GM12878 (cell line): ENCODE results near the gene CD96. TPM values are rescaled to one million over a fixed set of nuclear protein-coding genes. Genes with fewer than 3 reads are reported as not detected.

ENCODE experiments used
- ATAC-seq: fragments of 200-7000 bp; cut with Tn5 transposase; 3 replicates; pipeline ENCODE4 v1.9.1; 2020; ENCODE audit warnings: mild to moderate bottlenecking, moderate library complexity
- BruUV-seq: library from RNA; stranded (reverse); fragments of 400-500 nt; replicated peaks from 2 replicates; lab custom pipeline; 2021; lab: Mats Ljungman, UMichigan
- CTCF ChIA-PET: fragments of 300-600 bp; sonication (Branson Sonifier 250); formaldehyde crosslinking; extraction: SDS; loops from one replicate; lab custom pipeline; 2021; ENCODE audit warnings: inconsistent platforms; lab: Yijun Ruan, JAX
- POLR2A ChIA-PET: fragments of 350-600 bp; formaldehyde crosslinking; extraction: SDS; loops from one replicate; lab custom pipeline; 2021; ENCODE audit warnings: inconsistent platforms; lab: Charles Lee
- RAD21 ChIA-PET: fragments of 300-600 bp; sonication (Branson Sonifier 250); formaldehyde crosslinking; loops from one replicate; lab custom pipeline; 2023; ENCODE audit warnings: antibody characterized with exemption; ENCODE audit not compliant: unreplicated experiment; lab: Charles Lee
- SMC1A ChIA-PET: fragments of 300-600 bp; sonication (Branson Sonifier 250); formaldehyde crosslinking; loops from one replicate; lab custom pipeline; 2023; ENCODE audit not compliant: unreplicated experiment, uncharacterized antibody; lab: Charles Lee
- DNase-seq: peaks from one replicate; pipeline ENCODE4 v3.0.0-alpha.2; 2011; ENCODE audit warnings: low read depth, low spot score
- FAIRE-seq: peaks from 3 replicates; lab custom pipeline; 2011; peaks lifted over from hg19 to GRCh38; lab: Jason Lieb, UNC
- H2AFZ ChIP-seq: 2 replicates; pipeline ENCODE4 v1.6.0; 2011; ENCODE audit warnings: low read depth, low read length, control low read depth; ENCODE audit not compliant: control insufficient read depth
- H3K27ac ChIP-seq: 2 replicates; pipeline ENCODE4 v1.5.1; 2011; ENCODE audit warnings: control low read depth; ENCODE audit not compliant: control insufficient read depth, insufficient read depth
- H3K27me3 ChIP-seq, 2 experiments: replicated peaks in 1 of 2; 2 replicates each; pipeline versions ENCODE4 v1.6.0 to v1.6.1; 2011; ENCODE audit warnings: low read length in 1 of 2; ENCODE audit not compliant: control insufficient read depth in 2 of 2, insufficient read depth in 2 of 2
- H3K36me3 ChIP-seq, 2 experiments: 2 replicates each; pipeline ENCODE4 v1.5.1; 2011; ENCODE audit warnings: low read length in 1 of 2; ENCODE audit not compliant: control insufficient read depth in 2 of 2, insufficient read depth in 2 of 2
- H3K4me1 ChIP-seq: 2 replicates; pipeline ENCODE4 v1.6.1; 2011; ENCODE audit warnings: mild to moderate bottlenecking, low read length, moderate library complexity, mixed read lengths; ENCODE audit not compliant: control insufficient read depth, insufficient read depth
- H3K4me2 ChIP-seq: 2 replicates; pipeline ENCODE4 v1.6.0; 2011; ENCODE audit warnings: control low read depth; ENCODE audit not compliant: control insufficient read depth, insufficient read depth
- H3K4me3 ChIP-seq: fragments of 200-600 bp; sonication (generic); 2 replicates; pipeline ENCODE4 v1.5.1; 2016
- H3K79me2 ChIP-seq: 2 replicates; pipeline ENCODE4 v1.6.0; 2011; ENCODE audit warnings: low read length; ENCODE audit not compliant: control insufficient read depth, insufficient read depth
- H3K9ac ChIP-seq: 2 replicates; pipeline ENCODE4 v1.8.0; 2011; ENCODE audit warnings: low read length, control low read depth, mixed read lengths; ENCODE audit not compliant: control insufficient read depth, insufficient read depth
- H3K9me3 ChIP-seq: replicated peaks from 3 replicates; pipeline ENCODE4 v1.5.1; 2011; ENCODE audit warnings: mild to moderate bottlenecking, low read length; ENCODE audit not compliant: control insufficient read depth, insufficient read depth
- H4K20me1 ChIP-seq: 2 replicates; pipeline ENCODE4 v1.6.0; 2011; ENCODE audit not compliant: control insufficient read depth, insufficient read depth
- ATF7 ChIP-seq: fragments of 450-650 bp; IDR thresholded peaks from 2 replicates; pipeline ENCODE4 v1.6.1; 2016; ENCODE audit warnings: low read depth, mild to moderate bottlenecking
- CREB1 ChIP-seq: IDR thresholded peaks from 2 replicates; pipeline ENCODE4 v1.6.1; 2012; ENCODE audit warnings: low read depth, mild to moderate bottlenecking, inconsistent platforms
- CREM ChIP-seq: IDR thresholded peaks from 2 replicates; pipeline ENCODE4 v1.6.1; 2014; ENCODE audit warnings: antibody characterized with exemption, low read depth
- DPF2 ChIP-seq: fragments of 450-650 bp; IDR thresholded peaks from 2 replicates; pipeline ENCODE4 v1.6.1; 2017; ENCODE audit warnings: mild to moderate bottlenecking
- ETV6 ChIP-seq, 2 experiments: fragments of 450-650 bp in 1 of 2; IDR thresholded peaks in 1 of 2; conservative IDR thresholded peaks in 1 of 2; 2 replicates each; pipeline ENCODE4 v1.6.1; 2014; ENCODE audit warnings: antibody characterized with exemption in 1 of 2, borderline replicate concordance in 1 of 2, low read depth in 1 of 2, mild to moderate bottlenecking in 1 of 2, moderate library complexity in 1 of 2
- IKZF1 ChIP-seq: fragments of 450-650 bp; conservative IDR thresholded peaks from 2 replicates; pipeline ENCODE4 v1.6.1; 2017; ENCODE audit warnings: antibody characterized with exemption, mild to moderate bottlenecking
- MYB ChIP-seq: fragments of 150-350 bp; IDR thresholded peaks from 2 replicates; pipeline ENCODE4 v1.6.1; 2014; ENCODE audit warnings: mild to moderate bottlenecking, low read depth, low read length, borderline replicate concordance
- NR2F1 ChIP-seq: fragments of 450-650 bp; conservative IDR thresholded peaks from 2 replicates; pipeline ENCODE4 v1.6.1; 2017; ENCODE audit warnings: mild to moderate bottlenecking
- POU2F2 ChIP-seq: IDR thresholded peaks from 3 replicates; pipeline ENCODE4 v1.6.1; 2011; ENCODE audit warnings: low read depth, mild to moderate bottlenecking, low read length, borderline replicate concordance
- SPI1 ChIP-seq: IDR thresholded peaks from 2 replicates; pipeline ENCODE4 v1.6.1; 2011; ENCODE audit warnings: low read depth, mild to moderate bottlenecking, low read length, moderate library complexity, borderline replicate concordance; ENCODE audit not compliant: insufficient read depth
- TAF1 ChIP-seq: IDR thresholded peaks from 2 replicates; pipeline ENCODE4 v1.6.1; 2011; ENCODE audit warnings: mild to moderate bottlenecking, low read depth, low read length, borderline replicate concordance
- TARDBP ChIP-seq: IDR thresholded peaks from 2 replicates; pipeline ENCODE4 v1.6.1; 2016; ENCODE audit warnings: borderline replicate concordance
- TCF7 ChIP-seq: IDR thresholded peaks from 2 replicates; pipeline ENCODE4 v1.6.1; 2014; ENCODE audit warnings: antibody characterized with exemption, borderline replicate concordance
- ZNF24 ChIP-seq: fragments of 450-650 bp; IDR thresholded peaks from 2 replicates; pipeline ENCODE4 v1.6.1; 2017; ENCODE audit warnings: antibody characterized with exemption, mild to moderate bottlenecking
- ZNF384 ChIP-seq: IDR thresholded peaks from 2 replicates; pipeline ENCODE4 v1.6.1; 2012; ENCODE audit warnings: low read depth, mild to moderate bottlenecking, low read length, improper control_type of control experiment, borderline replicate concordance
- whole genome bisulfite sequencing: methylation state at CpG from one replicate; pipeline ENCODE4 v1.1.6; 2016; ENCODE audit warnings: low lambda C conversion rate; ENCODE audit not compliant: insufficient replicate concordance, insufficient coverage; ENCODE audit errors: missing lambda C conversion rate; 5-methylcytosine and 5-hydroxymethylcytosine counted together
- in situ Hi-C: fragments of 300-500 bp; cut with MboI; formaldehyde crosslinking; loops from 9 replicates; pipeline ENCODE4 v1.14.3; 2018; ENCODE audit warnings: mixed read lengths
- intact Hi-C: fragments of 100-400 bp; cut with micrococcal nuclease; formaldehyde crosslinking; loops from one replicate; pipeline ENCODE4 v1.14.2; 2022; ENCODE audit not compliant: unreplicated experiment
- polyA plus RNA-seq, 11 experiments: library from polyadenylated mRNA; depleted of rRNA in 4 of 11; unstranded in 6 of 11; stranded (reverse) in 5 of 11; fragments of >200 nt; fragmentation: Nextera tagmentation in 4 of 11; fragmentation: Illumina TruSeq in 1 of 11; extraction: Ambion mirVana in 4 of 11; extraction: Trizol in 1 of 11; gene quantifications; 1 replicate in 1 of 11; 2 replicates in 10 of 11; pipeline versions ENCODE4 v1.2.1 to v1.2.3, GENCODE V29; 2011 to 2016; ENCODE audit warnings: inconsistent platforms in 2 of 11, missing spikeins in 2 of 11, low read depth in 1 of 11
- total RNA-seq, 4 experiments: library from RNA; depleted of rRNA in 3 of 4; stranded (reverse); fragments of >200 nt in 3 of 4; fragmentation: Illumina TruSeq in 1 of 4; extraction: Trizol in 1 of 4; gene quantifications; 2 replicates each; pipeline versions ENCODE4 v1.2.1 to v1.2.3, GENCODE V29; 2013 to 2021
- TF ChIP-seq, protein P1 (sequence below): fragments of 450-650 bp; IDR thresholded peaks from 2 replicates; pipeline ENCODE4 v1.6.1; 2017; ENCODE audit warnings: antibody characterized with exemption, mild to moderate bottlenecking, moderate library complexity
- TF ChIP-seq, protein P2 (sequence below): IDR thresholded peaks from 2 replicates; pipeline ENCODE4 v1.6.1; 2012; ENCODE audit warnings: improper control_type of control experiment, low read depth, low read length; ENCODE audit not compliant: insufficient replicate concordance

Gene CD96
- total and polyA plus RNA-seq, 10 of the 15 experiments (the other 5 are each of a cell fraction or from before 2014, with no cell fraction given): 0.13 to 10.1 (median 0.47) TPM

DNA sequence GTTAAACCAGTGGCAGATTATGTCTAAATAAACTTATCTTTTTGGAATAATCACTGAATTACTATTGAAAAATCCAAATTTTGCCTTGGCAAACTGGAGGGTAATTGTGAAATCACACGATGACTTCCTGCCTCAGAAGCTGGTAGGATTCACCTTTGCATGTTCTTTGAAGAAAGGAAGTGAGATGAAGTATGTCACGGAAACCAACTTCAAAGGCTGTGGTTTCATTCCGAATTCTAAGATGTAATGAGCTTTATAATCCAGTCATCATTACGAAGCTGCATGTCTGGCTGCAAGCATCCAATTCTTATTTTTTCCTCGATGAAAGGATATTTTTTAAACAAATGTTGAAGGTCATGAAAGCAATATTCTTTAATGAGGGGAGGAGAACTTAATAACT lies 68.2 kb downstream of the CD96 start:
- no peaks in the 10 kb centered on the region for H3K27me3 ChIP-seq
- RAD21 ChIA-PET: interaction anchor here (0.7 to 1.7 kb wide), 4 partner anchors 8 to 43 kb away, joined by 3 to 6 read pairs (median 4); no protein-coding TSS in a partner anchor
- H4K20me1 ChIP-seq: no peaks in the 10 kb centered on the region
- H2AFZ ChIP-seq: no peak overlapping the region
- SMC1A ChIA-PET: interaction anchor here (0.8 to 1.3 kb wide), 12 partner anchors 8 to 403 kb away, joined by 3 to 6 read pairs (median 4); no protein-coding TSS in a partner anchor
- BruUV-seq: no TSS peak
- in situ Hi-C loops: no loop called here
- no peaks in the 10 kb centered on the region for H3K4me1 ChIP-seq
- DNase-seq: peak; percentile 48
- no peaks in the 10 kb centered on the region for H3K9me3 ChIP-seq
- H3K4me2 ChIP-seq: no peak overlapping the region
- WGBS: 2% methylated on average over 5 of the region's 5 CpGs
- no peak overlapping the region for H3K9ac ChIP-seq
- intact Hi-C loops: no loop called here
- H3K27ac ChIP-seq: no peak overlapping the region
- H3K4me3 ChIP-seq: no peak overlapping the region
- peak; percentile 59 for FAIRE-seq
- H3K79me2 ChIP-seq: no peaks in the 10 kb centered on the region
- no peaks in the 10 kb centered on the region for H3K36me3 ChIP-seq
- peak; percentile 94 for ATAC-seq
- POLR2A ChIA-PET: interaction anchor here (0.7 to 1.0 kb wide), 2 partner anchors 9 to 14 kb away, joined by 3 read pairs; no protein-coding TSS in a partner anchor
- CTCF ChIA-PET: interaction anchor here (1.0 to 1.6 kb wide), 5 partner anchors 10 to 59 kb away, joined by 3 to 7 read pairs (median 5); partner anchors contain the start of gene ZBED2
- TF ChIP-seq ETV6 (conservative IDR thresholded peaks at IDR 0.05 in 1 of 2, IDR thresholded peaks at IDR 0.05 in 1 of 2; ENCODE audit: borderline replicate concordance in 1 of 2, low read depth in 1 of 2) (peak in 1 of 2 experiments; percentile 54; a peak in 1 of 4 replicates), SPI1 (peak; percentile 87), ZNF24 (peak; percentile 21; the same call in 1 of the 2 replicates), ZNF384 (no peak), CREM (0 out of 2 replicates have a peak, but pooled peaks have one; percentile 47), TARDBP (no peak), MYB (no peak), ATF7 (peak; percentile 79), TCF7 (peak; percentile 86), IKZF1 (peak; percentile 29; the same call in 1 of the 2 replicates), POU2F2 (peak; percentile 53; the same call in 1 of the 3 replicates), DPF2 (0 out of 2 replicates have a peak, but pooled peaks have one; percentile 39), NR2F1 (no peak), CREB1 (peak; percentile 78), TAF1 (no peak)
- TF ChIP-seq, protein P1, sequence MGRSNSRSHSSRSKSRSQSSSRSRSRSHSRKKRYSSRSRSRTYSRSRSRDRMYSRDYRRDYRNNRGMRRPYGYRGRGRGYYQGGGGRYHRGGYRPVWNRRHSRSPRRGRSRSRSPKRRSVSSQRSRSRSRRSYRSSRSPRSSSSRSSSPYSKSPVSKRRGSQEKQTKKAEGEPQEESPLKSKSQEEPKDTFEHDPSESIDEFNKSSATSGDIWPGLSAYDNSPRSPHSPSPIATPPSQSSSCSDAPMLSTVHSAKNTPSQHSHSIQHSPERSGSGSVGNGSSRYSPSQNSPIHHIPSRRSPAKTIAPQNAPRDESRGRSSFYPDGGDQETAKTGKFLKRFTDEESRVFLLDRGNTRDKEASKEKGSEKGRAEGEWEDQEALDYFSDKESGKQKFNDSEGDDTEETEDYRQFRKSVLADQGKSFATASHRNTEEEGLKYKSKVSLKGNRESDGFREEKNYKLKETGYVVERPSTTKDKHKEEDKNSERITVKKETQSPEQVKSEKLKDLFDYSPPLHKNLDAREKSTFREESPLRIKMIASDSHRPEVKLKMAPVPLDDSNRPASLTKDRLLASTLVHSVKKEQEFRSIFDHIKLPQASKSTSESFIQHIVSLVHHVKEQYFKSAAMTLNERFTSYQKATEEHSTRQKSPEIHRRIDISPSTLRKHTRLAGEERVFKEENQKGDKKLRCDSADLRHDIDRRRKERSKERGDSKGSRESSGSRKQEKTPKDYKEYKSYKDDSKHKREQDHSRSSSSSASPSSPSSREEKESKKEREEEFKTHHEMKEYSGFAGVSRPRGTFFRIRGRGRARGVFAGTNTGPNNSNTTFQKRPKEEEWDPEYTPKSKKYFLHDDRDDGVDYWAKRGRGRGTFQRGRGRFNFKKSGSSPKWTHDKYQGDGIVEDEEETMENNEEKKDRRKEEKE: no peak
- TF ChIP-seq, protein P2, sequence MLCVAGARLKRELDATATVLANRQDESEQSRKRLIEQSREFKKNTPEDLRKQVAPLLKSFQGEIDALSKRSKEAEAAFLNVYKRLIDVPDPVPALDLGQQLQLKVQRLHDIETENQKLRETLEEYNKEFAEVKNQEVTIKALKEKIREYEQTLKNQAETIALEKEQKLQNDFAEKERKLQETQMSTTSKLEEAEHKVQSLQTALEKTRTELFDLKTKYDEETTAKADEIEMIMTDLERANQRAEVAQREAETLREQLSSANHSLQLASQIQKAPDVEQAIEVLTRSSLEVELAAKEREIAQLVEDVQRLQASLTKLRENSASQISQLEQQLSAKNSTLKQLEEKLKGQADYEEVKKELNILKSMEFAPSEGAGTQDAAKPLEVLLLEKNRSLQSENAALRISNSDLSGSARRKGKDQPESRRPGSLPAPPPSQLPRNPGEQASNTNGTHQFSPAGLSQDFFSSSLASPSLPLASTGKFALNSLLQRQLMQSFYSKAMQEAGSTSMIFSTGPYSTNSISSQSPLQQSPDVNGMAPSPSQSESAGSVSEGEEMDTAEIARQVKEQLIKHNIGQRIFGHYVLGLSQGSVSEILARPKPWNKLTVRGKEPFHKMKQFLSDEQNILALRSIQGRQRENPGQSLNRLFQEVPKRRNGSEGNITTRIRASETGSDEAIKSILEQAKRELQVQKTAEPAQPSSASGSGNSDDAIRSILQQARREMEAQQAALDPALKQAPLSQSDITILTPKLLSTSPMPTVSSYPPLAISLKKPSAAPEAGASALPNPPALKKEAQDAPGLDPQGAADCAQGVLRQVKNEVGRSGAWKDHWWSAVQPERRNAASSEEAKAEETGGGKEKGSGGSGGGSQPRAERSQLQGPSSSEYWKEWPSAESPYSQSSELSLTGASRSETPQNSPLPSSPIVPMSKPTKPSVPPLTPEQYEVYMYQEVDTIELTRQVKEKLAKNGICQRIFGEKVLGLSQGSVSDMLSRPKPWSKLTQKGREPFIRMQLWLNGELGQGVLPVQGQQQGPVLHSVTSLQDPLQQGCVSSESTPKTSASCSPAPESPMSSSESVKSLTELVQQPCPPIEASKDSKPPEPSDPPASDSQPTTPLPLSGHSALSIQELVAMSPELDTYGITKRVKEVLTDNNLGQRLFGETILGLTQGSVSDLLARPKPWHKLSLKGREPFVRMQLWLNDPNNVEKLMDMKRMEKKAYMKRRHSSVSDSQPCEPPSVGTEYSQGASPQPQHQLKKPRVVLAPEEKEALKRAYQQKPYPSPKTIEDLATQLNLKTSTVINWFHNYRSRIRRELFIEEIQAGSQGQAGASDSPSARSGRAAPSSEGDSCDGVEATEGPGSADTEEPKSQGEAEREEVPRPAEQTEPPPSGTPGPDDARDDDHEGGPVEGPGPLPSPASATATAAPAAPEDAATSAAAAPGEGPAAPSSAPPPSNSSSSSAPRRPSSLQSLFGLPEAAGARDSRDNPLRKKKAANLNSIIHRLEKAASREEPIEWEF: no peak
